GM18519 (cell line): ENCODE results near the gene CAMTA1.

Source experiments
- ATAC-seq: cut with Tn5 transposase; IDR thresholded peaks from one replicate; pipeline ENCODE4 v1.9.1; 2021; ENCODE audit warnings: mild to moderate bottlenecking, moderate library complexity; ENCODE audit not compliant: unreplicated experiment, low FRiP score

The CAMTA1 gene

DNA sequence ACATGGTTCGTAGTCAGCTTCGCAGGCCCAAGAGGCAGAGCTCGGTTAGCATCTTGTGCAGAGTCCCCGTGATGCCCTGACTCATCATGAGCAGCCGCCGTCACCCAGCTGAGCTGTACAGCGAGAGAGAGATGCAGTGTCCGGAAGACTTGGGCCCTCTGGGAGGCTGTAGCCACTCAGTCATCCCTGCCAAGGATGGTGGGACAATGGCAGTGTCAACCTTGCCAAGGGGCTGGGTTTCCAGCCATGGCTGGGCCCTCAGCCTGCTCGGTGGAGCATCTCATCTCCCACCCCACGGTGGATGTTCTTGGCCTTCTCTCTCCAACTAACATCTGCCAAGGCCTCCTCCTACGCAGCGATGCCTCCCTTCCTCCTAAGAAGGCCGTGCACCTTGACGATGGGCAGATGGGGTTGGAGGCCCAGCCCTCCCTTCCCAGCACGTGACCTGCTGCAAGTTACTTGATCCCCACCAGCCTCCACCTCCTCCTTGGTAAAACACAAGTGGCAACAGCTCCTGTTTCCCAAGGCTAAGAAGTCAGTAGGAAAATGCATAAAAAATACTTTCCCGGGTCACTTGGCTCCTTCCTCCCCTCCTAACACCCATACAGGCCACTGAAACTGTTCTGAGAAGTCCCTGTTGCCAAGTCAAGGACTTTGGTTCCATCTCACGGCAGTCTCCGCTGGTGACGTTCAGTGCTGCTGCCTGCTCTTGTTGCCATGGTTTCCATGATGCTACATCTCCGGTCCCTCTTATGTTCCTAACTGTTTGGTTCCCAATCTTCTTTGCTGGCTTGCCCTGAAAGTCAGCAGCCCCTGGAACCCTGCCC, 601.2 kb downstream of the CAMTA1 start:
- ATAC-seq = no peak

GRCh38 chr1:7387053-7387927, 602.0 kb downstream of the CAMTA1 start:
- ATAC-seq = no peak

DNA sequence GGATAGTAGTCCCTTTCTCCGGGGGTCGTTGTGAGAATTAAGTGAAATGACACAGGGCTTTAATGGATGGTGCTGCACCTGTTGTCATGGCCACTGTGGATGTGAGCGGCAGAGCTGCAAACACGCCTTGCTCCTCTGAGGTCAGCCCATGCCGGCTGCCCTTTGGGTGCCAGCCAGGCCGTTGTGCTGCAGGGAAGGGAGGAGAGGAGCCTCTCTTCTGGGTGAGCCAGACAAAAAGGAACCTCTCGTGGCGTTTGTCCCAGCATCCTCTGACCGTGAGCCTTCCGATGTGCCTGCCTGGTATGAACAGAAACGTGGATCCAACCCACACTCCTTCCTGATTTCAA, 602.9 kb downstream of the CAMTA1 start:
- no peak for ATAC-seq

DNA sequence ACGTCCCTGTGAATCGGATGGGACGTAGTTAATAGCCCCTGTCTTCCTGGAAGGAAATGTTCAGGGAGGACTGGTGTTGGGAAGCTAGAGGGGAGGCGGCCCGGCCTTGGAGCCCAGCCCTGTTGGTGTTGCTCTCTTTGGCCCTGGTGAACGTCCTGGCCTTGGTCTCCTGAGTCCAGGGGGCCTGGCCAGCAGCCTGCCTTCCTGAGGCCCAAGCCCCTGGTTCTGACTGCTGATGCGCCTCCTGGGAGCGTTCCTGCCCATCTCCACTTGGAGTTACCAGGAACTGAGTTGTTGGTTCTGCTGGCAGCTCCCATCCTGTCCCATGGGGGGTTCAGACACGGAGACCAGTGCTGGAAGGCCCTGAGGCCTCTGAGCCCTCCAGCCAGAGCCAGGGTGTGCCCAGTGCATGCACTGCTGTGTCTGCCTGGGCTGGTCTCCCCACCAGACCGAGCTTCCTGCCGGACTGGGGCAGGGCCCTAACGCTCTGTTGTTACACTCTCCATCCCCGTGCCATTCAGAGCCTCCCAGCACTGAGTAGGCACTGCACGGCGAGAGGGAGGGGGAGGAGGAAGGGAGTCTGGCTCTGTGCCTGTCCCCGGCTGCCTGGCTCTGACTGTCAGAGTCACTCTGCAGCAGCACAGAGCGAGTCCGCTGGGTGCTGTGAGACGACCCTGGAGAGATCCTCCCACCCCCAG, 603.4 kb downstream of the CAMTA1 start:
- no peak for ATAC-seq

DNA sequence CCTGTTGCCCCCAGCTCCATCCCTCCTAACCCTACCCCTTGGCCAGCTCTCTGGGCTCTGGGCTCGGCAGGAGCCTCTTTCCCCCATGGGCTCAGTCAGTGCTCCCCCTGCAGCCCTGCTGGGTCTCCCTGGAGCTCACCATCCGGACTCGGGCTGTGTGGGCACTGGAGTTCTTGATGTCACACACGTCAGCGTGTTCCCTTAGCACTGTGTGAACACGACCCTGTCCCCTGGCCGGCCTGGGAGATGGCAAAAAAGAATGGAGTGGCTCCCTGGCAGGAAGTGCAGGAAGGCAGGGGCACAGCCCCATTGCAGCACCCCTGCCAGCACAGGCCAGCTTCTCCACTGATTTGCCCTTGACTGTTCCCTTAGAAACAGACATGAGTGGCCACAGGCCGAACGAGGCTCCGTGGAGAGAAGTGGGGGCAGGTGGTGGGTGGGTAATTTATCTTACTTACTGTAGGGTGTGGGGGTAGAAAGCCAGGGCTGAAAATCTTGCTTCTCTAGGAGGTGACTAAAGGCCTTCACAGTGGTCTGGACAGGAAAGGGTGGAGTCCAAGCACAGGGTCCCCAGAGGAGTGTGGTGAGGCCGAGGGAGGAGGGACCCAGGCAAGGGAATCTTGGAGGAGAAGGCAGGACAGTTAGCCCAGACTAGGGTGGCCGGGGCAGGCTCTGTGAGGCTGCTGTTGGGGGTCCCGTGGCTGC, 604.1 kb downstream of the CAMTA1 start:
- ATAC-seq = no peak

- no peak for ATAC-seq
Observed at GRCh38 chr1:7389906-7390603, 604.8 kb downstream of the CAMTA1 start.

DNA sequence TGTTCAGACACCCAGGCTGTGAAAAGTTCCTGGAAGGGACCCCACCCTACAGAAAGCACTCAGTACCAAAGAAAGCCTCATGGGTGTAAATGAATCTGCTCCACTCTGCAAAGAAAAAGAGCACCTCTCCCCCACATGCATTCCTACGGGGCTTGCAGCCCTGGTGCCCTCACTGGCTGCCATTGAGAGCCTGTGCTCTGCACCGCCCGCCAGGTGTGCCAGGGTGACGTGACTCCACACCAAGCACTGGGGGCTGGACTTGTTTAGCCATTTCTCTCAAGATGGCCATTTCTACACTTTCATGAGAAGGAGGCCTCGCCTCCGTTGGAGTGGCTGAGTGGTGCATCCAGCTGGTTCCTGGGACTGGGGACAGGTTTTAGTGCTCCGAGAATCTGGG, 605.3 kb downstream of the CAMTA1 start:
- no peak for ATAC-seq

- ATAC-seq = no peak
Observed at GRCh38 chr1:7393136-7393535, 607.9 kb downstream of the CAMTA1 start.

GRCh38 chr1:7395251-7395650, 610.0 kb downstream of the CAMTA1 start:
- no peak for ATAC-seq

GRCh38 chr1:7398982-7399381, 613.7 kb downstream of the CAMTA1 start:
- no peak for ATAC-seq

- ATAC-seq = no peak
Observed at GRCh38 chr1:7399514-7400125, 614.4 kb downstream of the CAMTA1 start.

- no peak for ATAC-seq
Observed at GRCh38 chr1:7400566-7400965, 615.3 kb downstream of the CAMTA1 start.

DNA sequence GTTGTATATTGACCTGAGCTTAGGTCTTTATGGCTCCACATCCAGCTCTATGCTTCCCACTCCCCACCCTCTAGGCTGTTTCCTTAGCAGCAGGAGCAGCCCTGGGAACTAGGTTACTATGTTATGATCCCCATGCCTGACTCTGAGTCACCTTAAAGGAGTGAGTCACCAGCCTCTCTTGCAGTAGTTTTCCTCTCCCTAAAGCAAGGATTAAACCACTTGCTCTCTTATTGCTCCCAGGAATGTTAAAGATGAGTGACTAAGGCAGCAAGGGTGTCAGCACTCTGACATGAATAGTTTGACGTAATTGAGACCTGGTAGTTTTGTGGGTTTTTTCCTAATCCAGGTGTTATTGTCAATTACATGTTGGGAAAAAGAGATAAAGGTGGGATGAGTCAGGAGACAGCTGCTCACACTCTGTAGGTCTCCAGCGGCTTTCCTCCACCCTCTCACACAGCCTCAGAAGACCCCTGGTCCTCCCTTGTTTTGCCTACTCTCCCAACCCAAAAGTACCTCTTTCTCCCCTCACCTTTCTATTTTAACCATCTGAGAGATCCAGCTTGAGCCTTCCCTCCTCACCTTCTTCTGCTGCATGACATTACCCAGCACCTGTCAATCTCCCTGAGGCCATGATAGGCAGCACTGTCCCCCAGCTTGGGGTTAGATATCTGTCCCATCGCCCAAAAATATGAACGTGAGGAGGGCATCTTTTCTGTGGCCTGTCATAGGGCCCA, 616.7 kb downstream of the CAMTA1 start:
- ATAC-seq = no peak

DNA sequence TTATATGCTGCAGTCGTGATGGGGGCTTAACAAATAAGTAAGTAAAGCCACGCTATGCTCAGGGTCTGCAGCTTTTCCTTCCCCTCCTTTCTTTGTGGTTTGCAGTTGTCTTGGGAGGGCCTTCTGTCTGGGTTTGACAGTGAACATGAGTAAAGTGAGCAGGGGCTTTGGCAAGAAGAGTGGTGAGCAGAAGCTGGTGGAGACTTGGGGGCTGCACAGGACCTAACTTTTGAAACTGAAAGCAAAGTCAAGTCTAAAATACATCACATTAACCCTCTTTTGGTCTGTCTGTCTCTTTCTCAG, 617.2 kb downstream of the CAMTA1 start:
- no peak for ATAC-seq

DNA sequence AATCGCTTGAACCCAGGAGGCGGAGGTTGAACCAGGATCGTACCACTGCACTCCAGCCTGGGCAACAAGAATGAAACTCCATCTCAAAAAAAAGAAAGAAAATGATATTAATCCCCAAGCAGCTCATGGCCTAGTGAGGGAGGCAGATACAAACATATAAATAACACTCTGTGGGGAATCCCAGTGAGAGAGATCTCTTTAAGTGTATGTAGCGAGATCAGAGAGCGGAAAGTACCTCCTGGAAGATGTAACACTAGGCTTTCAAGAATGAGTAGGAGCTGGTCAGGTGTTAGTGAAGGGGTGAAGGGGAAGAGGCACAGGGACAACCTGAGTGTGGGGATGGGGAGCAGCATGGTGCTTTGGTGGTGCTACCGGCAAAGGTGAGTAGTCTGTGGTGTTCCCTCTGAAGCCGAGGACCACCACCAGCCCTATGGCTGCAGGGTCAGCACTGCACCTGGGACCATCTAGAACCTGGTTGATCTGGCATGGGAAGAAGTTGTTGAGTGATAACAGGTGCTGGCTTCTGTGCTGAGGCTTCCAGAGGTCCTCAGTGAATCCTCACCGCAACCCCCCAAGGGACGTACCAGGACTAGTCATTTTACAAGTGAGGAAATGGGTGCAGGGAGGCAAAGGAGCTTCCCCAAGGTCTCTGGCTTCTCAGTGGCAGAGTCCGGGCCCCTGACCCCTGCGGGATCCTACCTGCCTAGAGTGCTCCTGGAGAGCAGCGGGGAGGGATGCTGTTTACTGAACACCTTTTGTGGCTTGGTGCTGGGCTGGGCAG, 618.2 kb downstream of the CAMTA1 start:
- ATAC-seq = no peak

GRCh38 chr1:7404046-7404742, 618.9 kb downstream of the CAMTA1 start:
- ATAC-seq = no peak

GRCh38 chr1:7405844-7406500, 620.7 kb downstream of the CAMTA1 start:
- no peak for ATAC-seq
